HG03097 (cell line): ENCODE measurements around the gene CCDC122.
"Not testable (repeated sequence)": the region's sequence is repeated elsewhere in the genome, so short reads cannot be mapped to it uniquely, and the experiment has no call there.

Experiments used
- ATAC-seq: cut with Tn5 transposase; IDR thresholded peaks from one replicate; pipeline ENCODE4 v1.9.1; 2021; ENCODE audit not compliant: unreplicated experiment, low FRiP score

Gene CCDC122

GRCh38 chr13:43877766-43878165, 1.8 kb downstream of the CCDC122 start:
- ATAC-seq, result no peak

- no peak for ATAC-seq
Measured at GRCh38 chr13:43877326-43877725, 2.2 kb downstream of the CCDC122 start.

GRCh38 chr13:43876366-43876765, 3.2 kb downstream of the CCDC122 start:
- no peak for ATAC-seq

- ATAC-seq, result no peak
Measured at GRCh38 chr13:43874504-43875092, 4.9 kb downstream of the CCDC122 start.

- ATAC-seq, result no peak
Measured at GRCh38 chr13:43872181-43872580, 7.4 kb downstream of the CCDC122 start.

GRCh38 chr13:43865892-43866291, 13.6 kb downstream of the CCDC122 start:
- ATAC-seq, result no peak

- no peak for ATAC-seq
Measured at GRCh38 chr13:43864921-43865320, 14.6 kb downstream of the CCDC122 start.

GRCh38 chr13:43861863-43862262, 17.7 kb downstream of the CCDC122 start:
- ATAC-seq, result no peak

GRCh38 chr13:43852923-43853404, 26.6 kb downstream of the CCDC122 start:
- no peak for ATAC-seq

GRCh38 chr13:43850873-43851272, 28.7 kb downstream of the CCDC122 start:
- ATAC-seq, result no peak

GRCh38 chr13:43848001-43848649, 31.4 kb downstream of the CCDC122 start:
- no peak for ATAC-seq

- ATAC-seq, result no peak
Measured at GRCh38 chr13:43846496-43847158, 32.9 kb downstream of the CCDC122 start.

- ATAC-seq, result no peak
Measured at GRCh38 chr13:43838909-43839308, 40.6 kb downstream of the CCDC122 start.

GRCh38 chr13:43835701-43836100, 43.8 kb downstream of the CCDC122 start:
- no peak for ATAC-seq

GRCh38 chr13:43831088-43831487, 48.5 kb downstream of the CCDC122 start:
- no peak for ATAC-seq

GRCh38 chr13:43830497-43830881, 49.1 kb downstream of the CCDC122 start:
- ATAC-seq, result no peak

- ATAC-seq, result not testable (repeated sequence)
Measured at GRCh38 chr13:43824656-43825055, 54.9 kb downstream of the CCDC122 start.

GRCh38 chr13:43822969-43823368, 56.6 kb downstream of the CCDC122 start:
- no peak for ATAC-seq

- ATAC-seq, result no peak
Measured at GRCh38 chr13:43816401-43816889, 63.1 kb downstream of the CCDC122 start.

- ATAC-seq, result no peak
Measured at GRCh38 chr13:43815204-43815603, 64.3 kb downstream of the CCDC122 start.

- no peak for ATAC-seq
Measured at GRCh38 chr13:43808676-43809075, 70.9 kb downstream of the CCDC122 start.

GRCh38 chr13:43805681-43806128, 73.8 kb downstream of the CCDC122 start:
- ATAC-seq, result no peak
